Measurements from ENCODE around the gene SUN5.
"Not testable (repeated sequence)": the region's sequence is repeated elsewhere in the genome, so short reads cannot be mapped to it uniquely, and the experiment has no call there.

SUN5 gene

DNA sequence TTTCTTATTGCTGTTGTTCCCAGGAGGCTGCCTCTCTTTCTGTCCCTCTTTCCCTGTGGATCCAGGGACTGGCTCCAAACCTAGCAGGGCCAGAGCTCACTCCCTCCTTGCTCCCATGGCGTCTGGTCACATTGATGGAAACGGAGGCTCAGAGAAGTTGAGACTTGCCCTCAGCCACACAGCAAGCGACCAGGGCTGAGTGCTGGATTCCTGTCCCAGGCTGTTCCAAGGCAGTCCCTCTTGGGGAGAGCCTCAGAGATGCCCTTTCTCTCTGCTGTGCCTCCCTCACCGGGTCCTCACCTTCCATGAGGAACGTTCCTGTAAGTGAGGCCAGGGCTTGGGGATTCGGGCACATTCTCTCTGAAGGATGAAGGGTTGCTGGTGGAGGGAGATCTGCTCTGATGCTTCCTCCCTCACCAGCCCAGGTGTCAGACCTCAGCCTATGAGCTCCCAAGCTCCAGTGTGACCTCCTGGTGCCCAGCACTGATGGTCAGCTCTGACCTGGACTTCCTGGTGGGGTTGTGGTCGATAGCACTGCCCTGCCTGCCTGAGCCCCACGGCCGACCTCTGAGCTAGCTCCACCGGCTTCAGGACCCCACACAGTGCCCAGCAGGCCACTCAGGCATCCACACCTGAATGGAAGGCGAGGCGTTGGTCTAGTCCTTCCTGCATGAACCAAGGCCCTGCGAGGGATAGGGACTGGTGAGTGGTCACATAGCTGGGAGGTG is 26.8 kb downstream of the SUN5 start:
- no peak for DNase-seq (ENCODE audit: low spot score)

DNA sequence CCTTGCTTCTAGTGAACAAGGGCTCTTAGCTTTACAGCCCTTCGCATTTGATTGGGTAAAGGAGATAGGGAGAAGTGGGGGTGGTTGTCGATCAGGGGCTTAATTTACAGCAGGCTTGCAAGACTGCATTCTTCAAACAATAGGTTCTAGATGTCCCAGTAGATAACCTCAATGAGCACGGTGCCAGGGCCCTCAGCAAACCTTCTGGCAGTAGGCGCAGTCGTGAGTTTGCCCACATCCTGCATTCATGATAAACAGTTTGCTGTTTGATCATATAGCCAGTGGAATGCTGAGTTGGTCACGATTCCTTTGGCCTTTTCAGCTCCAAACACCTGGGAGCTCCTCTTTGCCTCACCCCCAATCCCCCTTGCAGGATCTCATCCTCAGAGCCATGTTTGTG is 27.5 kb downstream of the SUN5 start:
- no peak for DNase-seq (ENCODE audit: low spot score)

DNA sequence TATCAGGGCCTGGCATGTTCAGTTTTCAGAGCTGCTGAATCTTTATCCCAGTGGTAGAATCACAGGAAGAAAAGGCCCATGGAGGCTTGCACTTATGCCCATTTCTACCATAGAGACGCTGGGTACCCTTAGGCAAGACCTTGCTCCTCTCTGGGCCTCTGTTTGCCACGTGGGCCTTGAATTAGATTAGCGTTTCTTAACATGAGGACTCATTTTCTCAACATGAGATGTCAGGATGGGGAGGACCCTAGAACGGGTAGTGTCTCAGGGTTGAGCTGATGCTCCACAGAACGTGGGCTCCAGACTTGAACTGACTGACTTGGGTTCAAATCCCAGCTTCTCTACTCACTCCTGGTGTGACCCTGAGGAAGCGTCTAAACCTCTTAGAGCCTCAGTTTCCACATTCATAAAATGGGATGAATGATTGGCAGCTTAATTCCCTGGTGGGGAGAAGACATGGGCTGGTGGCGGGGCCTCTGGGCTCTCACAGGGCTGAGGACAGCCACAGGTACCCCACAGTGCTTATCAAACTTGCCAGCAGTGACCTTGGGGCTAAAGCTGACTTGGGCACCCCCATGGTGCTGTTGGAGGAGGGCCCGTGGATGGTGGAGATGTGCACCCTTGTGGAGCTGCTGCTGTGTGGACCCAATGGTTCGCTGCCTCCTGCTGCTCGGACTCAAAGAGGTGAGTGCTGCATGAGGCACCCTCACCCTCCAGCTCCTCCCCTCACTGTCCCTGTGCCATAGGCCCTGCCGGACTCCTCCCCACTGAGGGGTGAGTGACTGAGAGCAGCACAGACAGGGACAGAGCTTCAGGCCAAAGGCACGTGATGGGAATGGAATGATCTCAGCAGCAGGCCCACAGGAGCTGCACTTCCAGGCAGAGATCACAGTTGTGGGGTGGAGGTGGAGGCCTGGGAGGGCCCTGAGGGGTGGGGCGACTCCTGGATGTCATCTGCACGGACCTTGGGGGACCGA is 28.2 kb downstream of the SUN5 start:
- peak; percentile 8 for DNase-seq (ENCODE audit: low spot score)

DNA sequence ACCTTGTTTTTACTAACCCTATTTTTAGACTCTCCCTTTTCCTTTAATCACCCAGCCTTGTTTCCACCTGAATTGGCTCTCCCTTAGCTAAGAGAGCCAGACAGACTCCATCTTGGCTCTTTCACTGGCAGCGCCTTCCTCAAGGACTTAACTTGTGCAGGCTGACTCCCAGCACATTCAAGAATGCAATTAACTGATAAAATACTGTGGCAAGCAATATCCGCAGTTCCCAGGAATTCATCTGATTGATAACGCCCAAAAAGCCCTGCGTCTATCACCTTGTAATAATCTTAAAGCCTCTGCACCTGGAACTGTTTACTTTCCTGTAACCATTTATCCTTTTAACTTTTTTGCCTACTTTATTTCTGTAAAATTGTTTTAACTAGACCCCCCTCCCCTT is 29.1 kb downstream of the SUN5 start:
- not testable (repeated sequence) for DNase-seq (ENCODE audit: low spot score)

DNA sequence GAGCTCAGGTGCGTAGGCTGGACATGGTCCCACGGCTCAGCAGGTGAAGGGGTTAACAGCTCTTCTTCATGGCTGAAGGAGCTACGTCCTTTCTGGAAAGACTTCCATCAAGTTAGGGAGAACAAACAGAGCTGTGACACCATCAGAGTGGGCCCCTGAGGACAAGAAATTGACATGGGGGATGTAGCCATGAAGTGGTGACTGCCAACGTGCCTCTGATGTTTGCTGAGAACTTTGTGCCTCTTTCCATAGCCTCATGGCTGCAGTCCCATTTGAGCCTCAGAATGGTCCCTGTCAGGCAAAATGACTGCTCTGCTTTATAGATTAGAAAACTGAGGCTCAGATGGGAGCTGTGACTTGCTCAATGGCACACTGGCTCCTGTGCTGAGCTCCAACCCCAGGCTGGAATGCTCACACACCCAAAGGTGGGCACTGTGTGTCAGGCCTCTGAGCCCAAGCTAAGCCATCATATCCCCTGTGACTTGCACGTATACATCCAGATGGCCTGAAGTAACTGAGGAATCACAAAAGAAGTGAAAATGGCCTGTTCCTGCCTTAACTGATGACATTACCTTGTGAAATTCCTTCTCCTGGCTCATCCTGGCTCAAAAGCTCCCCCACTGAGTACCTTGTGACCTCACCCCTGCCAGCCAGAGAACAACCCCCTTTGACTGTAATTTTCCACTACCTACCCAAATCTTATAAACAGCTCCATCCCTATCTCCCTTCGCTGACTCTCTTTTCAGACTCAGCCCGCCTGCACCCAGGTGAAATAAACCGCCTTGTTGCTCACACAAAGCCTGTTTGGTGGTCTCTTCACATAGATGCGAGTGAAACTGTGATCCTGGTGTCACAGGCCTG is 29.8 kb downstream of the SUN5 start:
- not testable (repeated sequence) for DNase-seq (ENCODE audit: low spot score)

DNA sequence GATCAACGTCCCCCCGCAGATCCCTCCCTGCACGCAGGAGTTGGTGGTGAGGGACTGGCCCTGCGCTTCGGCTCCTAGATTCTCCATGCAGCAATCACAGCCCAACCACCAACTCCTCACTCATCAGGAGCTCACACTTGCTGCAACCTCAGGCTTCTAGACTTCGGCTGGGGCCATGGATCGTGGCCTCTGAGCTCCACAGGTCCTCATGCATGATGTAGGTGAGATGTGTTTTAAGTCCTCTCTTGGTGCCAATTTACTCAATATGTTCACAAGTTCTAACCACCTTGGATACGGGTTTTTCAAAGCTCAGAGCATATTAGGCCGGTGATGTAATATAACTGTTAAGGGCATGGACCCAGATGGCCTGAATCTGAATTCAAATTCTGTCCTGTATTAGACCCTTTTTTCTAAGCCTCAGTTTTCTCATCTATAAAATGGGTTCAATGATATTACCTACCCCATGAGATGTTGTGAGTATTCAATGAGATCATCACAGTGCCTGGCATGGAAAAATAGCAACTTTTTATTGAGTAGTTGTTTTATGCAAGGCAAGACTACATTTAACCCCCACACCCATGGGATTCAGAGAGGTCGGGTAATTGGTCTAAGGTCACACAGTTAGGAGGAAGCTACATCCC is 31.0 kb downstream of the SUN5 start:
- no peak for DNase-seq (ENCODE audit: low spot score)

DNA sequence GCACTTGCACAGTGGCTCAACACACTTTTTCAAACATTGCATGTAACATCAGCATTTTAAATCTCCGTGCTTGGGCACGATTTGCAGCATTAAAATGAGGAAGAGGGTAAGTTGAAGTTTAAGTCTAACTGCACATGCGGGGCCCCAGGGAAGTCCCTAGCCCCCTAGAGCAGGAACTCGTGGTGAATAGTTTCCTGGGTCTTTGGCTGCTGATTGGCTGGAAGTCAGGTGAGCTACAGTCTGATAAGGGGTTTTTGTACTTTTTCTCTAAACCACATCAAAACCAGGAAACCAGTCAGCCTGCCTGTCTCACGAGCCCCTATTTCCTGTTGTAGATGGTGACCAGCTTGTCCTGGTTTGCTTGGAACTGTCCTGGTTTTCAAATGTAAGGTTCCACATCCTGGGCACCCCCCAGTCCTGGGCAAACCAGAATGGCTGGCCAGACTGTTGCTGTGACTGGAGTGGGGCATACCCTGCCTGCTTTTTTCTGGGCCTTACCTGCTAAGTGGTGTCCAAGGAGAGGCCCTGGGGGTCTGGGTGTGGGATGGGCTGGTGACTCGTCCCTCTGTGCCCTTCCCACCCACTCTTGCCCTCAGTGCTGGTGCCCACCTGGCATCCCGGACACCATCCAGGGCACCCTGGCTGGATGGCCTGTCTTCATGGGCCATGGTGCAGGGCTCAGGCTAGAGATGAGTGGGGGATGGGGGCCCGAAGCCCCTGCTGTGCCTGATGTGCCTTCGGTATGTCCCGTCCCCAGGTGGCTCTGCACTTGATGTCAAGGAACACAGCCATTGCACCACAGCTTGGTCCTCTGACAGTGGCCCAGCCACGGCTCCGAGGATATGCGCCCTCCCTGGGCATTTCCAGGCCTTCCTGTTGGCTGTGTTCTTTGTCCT is 31.8 kb downstream of the SUN5 start:
- DNase-seq (ENCODE audit: low spot score) = peak; percentile 9

DNA sequence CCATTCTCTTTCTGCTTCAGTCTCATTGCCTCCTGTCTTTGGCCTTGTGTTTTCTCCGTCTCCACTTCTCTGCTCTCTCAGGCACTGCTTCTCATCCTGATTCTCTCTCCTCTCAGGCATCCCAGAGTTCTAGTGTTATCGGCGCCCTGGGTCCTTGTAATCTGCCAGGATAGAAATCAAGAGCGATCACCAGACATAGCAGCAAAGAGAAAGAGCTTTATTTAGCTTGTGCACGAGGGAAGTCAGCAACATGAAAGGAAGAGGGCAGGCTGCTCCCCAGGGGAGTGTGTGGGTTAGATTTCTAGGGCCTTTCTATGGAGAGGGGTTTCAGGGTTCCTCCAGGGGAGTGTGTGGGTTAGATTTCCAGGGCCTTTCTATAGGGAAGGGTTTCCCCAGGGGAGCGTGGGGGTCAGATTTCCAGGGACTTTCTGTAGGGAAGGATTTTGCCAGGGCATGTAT is 32.5 kb downstream of the SUN5 start:
- DNase-seq (ENCODE audit: low spot score) = peak; percentile 64

DNA sequence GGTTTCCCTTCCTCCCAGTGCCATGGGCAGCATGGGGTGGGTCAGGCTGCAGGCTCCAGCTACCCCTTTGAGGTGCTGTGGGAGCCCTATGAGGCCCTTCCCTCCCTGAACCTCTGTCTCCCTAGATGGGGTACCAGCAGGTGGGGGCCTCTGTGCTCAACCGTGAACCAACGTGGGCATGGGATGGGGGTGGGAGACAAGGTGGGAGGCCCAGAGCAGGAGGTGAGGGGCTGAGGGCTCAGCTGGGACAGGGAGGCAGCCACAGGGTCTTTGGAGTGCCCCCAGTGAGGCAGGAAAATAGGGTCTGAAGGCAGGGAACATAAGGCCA is 33.3 kb downstream of the SUN5 start:
- no peak for DNase-seq (ENCODE audit: low spot score)

DNA sequence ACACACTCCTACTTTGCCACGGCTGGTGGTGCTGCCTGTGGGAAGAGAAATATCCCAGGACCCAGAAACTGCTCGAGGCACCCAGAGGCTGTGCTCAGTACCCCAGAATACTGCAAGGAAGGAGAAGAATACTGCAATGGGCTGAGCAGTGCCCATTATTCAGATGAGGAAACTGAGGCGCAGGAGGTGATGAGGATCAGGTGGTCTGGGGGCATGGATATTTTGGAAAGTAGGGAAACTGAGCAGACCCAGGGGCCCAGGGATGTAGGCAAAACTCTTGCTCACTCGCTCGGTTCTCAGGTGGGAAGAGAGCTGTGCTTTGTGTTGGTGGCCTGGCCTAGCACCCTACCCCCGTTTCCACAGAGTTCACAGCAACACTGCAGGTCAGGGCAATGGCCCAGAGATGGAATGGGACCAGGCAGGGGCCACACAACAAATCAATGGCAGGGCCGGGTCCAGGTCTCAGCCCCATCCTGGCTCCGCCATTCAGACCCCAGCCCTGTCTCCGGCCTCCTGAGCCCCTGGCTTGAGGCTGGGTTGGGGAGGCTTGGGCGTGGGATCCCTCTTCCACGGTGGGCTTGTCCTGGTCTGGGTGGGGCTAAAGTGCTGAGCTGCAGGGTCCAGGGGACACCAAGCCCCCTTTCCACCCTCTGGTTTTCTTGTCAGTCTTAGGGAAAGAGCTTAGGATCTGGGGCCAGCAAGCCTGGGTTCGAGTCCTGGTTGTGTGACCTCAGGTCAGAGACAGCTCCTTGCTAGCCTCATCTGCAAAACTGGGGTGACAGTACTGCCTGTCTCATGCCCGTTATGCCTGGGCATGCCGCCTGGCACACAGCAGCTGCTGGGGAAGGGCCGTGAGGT is 33.9 kb downstream of the SUN5 start:
- DNase-seq (ENCODE audit: low spot score) = no peak

DNA sequence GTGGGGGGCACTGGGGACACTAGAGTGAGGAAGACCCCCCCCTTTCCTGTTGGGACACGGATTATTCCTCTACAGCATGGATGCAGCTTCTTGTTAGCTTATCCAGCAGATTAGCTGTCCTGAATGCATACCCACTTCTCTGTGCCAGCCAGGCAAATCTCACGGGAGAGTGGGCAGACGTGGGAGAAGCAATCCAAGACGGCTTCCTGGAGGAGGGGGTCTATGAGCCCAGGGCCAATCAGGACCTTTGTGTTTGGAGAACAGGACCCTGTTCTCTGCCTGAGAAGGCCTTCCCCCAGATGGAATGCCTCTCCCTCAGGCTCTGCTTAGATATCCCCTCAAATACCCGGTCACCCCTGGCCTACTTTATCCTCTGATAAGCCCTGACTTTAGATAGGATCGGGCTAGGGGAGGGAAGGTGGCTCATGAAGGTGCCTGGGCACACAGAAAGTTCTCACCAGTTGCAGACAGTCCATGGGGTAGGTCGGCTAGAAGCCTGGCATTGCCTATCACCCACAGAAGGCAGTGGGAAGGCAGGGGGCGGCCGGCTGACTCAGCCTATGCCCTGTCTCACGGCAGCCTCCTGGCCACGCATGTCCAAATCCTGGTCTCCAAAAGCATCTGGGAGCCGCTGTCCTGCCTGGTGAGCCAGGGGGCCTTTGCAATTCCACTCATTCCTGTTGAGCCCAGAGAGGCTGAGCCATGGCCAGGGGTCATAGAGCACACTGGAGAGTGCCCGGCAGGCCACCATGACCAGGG is 34.7 kb downstream of the SUN5 start:
- DNase-seq (ENCODE audit: low spot score) = no peak

DNA sequence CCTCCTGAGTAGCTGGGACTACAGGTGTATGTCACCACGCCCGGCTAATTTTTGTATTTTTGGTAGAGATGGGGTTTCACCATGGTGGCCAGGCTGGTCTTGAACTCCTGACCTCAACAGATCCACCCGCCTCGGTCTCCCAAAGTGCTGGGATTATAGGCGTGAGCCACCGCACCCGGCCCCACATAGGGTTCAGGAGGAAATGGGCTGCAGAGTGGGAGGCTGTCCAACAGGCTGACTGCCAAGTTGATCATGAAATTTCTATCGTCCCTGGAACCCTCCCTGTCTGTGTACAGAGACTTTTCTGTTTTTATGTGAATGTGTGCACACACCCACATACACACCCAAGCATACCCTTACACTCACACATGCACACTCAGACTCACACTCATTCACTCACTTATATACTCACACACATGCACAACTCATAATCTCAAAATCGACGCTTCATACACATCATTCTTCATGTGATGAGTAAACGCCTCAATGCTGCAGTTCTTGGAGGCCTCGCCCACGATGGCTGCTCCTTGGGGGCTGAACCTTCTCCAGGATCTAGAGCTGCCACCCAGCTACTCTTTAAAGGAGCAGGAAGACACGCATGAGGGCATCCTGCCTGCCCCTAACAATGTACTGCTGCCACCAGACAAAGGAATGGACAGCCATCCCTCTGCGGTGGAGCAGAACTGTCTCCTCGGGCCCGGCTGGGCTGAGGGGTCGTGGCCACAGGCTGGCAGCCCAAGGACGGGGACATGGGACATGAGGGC is 35.6 kb downstream of the SUN5 start:
- no peak for DNase-seq (ENCODE audit: low spot score)

DNA sequence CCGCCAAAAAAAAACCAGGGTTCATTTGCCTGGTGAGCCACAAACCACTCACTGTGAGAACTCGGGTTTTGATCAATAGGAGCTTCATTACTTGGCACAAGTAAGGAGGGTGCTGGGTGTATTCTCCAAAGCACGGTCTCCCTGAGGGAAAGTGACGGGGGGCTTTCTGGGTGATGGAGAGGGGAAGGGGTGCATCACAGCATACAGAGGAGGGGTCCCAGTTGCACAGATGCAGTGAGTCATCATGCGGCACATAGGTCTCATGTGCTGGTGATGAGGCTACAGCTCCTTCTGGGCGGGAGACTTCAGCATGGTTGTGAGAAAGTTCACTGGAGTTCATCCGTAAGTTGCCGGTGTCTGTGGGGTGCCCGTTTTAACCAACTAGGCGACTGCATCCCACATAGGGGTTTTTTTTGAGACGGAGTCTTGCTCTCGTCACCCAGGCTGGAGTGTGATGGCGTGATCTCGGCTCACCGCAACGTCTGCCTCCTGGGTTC is 36.2 kb downstream of the SUN5 start:
- no peak for DNase-seq (ENCODE audit: low spot score)

DNA sequence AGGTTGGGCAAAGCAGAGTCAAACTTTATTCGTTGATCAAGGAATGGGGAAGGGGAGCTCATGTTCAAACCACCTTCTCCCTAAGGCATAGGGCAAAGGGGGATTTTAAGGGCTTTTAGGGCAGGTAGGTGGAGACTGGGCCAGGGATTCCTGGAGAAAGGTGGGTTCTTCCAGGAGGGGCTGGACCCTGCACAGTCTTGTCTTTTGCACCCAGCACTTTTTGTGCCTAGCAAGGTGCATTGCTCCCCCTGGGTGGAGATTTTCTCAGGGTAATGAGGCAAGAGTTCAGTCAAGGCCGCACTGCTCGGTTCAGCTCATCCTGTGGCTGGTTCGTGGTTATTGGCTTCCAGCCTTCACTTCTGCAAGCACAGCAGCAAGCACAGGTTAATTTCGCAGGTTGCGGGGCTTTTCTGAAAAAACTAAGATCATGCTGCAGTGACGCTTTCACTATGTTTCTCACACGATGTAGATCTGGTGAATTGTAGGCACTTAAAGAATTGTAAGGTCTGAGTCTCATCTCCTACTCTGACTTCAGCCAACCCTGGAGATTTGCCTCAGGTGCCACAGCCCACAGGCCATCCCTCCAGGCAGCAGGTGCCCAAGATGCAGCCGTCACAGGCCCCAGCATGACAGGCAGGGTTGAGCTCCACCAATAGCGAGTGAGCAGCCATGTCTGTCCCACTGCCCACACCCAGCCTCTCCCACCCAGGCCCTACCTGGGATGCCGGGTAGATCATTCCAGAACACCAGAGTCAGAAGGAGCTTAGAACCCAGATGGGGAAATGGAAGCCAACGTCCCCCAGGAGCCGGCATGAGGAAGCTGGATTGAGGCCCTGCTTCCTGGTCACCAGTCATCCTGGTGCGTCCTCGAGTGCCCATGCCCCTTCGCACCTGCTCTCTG is 37.1 kb downstream of the SUN5 start:
- no peak for DNase-seq (ENCODE audit: low spot score)

DNA sequence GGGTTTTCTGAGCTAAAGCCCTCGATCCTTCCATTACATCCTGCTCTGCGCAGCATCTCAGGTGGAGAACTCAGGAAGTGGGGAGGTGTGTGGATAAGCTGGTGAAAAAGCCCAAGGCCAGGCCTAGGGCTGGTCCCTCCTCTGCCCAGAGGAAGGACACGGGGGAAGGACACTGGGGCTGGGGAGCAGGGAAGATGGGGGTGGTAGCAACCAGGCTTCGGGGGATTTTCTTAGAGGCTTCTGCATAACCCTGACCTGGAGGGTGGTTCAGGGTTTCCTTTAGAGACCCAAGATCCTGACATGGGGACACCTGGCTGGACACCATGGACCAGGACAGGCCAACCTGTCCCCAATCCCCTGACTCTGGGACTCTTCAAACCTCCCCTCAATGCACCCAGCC is 37.9 kb downstream of the SUN5 start:
- DNase-seq (ENCODE audit: low spot score) = no peak

DNA sequence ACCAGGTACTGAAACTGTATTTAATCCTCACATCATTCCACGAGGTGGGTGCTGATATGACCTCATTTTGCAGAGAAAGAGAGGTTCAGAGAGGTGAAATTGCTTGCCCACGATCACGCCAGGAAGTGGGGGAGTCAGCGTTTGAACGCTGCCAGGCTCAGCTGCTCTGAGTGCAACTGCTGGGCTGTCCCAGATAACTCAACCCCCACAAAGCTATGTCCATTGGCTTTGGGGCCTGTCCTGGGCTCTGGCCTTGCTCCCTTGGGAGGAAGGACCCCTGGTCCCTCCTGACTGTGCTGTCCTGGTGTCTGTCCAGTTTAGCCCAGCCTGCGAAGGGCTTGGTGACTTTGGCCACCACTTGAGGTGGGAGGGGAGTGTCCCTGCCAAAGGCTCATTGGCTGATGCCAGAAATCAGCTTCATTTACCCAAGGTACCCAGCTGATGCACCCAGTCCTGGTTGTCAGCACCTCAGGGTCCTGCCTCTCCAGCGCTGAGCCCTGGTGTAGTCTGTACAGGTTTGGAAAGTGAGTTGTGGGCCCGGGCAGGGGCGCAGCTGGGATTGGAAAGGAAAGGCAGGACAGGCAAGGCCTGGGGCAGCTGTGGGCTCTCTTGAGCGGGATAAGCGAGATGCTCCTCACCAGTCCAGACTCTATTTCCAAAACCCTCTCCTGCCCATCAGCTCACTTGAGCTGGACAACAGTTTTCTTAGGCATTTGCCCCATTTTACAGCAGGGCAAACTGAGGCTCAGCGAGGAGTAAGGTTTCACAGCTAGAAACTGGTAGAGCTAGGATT is 38.5 kb downstream of the SUN5 start:
- no peak for DNase-seq (ENCODE audit: low spot score)
